ENCODE data around the gene ATP1A2.

DNA sequence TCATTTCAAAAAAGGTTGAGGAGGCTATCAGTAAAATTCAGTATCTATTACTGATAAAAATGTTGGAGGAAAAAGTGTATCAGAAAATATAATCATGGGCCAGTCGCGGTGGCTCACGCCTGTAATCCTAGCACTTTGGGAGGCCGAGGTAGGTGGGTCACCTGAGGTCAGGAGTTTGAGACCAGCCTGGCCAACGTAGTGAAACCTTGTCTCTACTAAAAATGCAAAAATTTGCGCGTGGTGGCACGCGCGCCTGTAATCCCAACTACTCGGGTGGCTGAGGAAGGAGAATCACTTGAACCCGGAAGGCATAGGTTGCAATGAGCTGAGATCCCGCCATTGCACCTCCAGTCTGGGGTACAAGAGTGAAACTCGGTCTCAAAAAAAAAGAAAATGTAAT, 30.5 kb downstream of the ATP1A2 start:
- TF ChIP-seq, protein P1, sequence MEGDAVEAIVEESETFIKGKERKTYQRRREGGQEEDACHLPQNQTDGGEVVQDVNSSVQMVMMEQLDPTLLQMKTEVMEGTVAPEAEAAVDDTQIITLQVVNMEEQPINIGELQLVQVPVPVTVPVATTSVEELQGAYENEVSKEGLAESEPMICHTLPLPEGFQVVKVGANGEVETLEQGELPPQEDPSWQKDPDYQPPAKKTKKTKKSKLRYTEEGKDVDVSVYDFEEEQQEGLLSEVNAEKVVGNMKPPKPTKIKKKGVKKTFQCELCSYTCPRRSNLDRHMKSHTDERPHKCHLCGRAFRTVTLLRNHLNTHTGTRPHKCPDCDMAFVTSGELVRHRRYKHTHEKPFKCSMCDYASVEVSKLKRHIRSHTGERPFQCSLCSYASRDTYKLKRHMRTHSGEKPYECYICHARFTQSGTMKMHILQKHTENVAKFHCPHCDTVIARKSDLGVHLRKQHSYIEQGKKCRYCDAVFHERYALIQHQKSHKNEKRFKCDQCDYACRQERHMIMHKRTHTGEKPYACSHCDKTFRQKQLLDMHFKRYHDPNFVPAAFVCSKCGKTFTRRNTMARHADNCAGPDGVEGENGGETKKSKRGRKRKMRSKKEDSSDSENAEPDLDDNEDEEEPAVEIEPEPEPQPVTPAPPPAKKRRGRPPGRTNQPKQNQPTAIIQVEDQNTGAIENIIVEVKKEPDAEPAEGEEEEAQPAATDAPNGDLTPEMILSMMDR (IDR thresholded peaks at IDR 0.05) = no peak
- TF ChIP-seq POLR2AphosphoS5 (IDR thresholded peaks at IDR 0.05; ENCODE audit: low read depth, low read length) = no peak
- TF ChIP-seq, protein P2, sequence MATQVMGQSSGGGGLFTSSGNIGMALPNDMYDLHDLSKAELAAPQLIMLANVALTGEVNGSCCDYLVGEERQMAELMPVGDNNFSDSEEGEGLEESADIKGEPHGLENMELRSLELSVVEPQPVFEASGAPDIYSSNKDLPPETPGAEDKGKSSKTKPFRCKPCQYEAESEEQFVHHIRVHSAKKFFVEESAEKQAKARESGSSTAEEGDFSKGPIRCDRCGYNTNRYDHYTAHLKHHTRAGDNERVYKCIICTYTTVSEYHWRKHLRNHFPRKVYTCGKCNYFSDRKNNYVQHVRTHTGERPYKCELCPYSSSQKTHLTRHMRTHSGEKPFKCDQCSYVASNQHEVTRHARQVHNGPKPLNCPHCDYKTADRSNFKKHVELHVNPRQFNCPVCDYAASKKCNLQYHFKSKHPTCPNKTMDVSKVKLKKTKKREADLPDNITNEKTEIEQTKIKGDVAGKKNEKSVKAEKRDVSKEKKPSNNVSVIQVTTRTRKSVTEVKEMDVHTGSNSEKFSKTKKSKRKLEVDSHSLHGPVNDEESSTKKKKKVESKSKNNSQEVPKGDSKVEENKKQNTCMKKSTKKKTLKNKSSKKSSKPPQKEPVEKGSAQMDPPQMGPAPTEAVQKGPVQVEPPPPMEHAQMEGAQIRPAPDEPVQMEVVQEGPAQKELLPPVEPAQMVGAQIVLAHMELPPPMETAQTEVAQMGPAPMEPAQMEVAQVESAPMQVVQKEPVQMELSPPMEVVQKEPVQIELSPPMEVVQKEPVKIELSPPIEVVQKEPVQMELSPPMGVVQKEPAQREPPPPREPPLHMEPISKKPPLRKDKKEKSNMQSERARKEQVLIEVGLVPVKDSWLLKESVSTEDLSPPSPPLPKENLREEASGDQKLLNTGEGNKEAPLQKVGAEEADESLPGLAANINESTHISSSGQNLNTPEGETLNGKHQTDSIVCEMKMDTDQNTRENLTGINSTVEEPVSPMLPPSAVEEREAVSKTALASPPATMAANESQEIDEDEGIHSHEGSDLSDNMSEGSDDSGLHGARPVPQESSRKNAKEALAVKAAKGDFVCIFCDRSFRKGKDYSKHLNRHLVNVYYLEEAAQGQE (IDR thresholded peaks at IDR 0.05; ENCODE audit: insufficient read depth in 1 of 2, low read depth in 2 of 2, low read length in 1 of 2) = no peak
- TF ChIP-seq SIN3A (IDR thresholded peaks at IDR 0.05; ENCODE audit: borderline replicate concordance, insufficient read depth, low read depth, low read length) = no peak

Data from Panc1 (cell line).